ENCODE measurements around the gene PCDHGA12.
"Not testable (repeated sequence)": the region's sequence is repeated elsewhere in the genome, so short reads cannot be mapped to it uniquely, and the experiment has no call there.

Gene PCDHGA12

DNA sequence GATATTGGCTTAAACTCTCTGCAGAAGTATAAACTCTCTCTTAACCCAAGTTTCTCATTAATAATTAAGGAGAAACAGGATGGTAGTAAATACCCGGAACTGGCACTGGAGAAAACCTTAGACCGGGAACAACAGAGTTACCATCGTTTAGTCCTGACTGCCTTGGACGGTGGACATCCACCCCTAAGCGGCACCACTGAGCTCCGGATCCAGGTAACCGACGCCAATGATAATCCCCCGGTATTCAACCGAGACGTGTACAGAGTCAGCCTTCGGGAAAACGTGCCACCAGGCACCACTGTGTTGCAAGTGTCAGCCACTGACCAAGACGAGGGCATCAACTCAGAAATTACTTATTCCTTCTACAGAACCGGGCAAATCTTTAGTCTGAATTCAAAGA is 31.7 kb upstream of the PCDHGA12 start:
- Histone ChIP-seq H3K4me1 (ENCODE audit: insufficient read depth, low read length) (no peaks in the 10 kb centered on the region), H3K9me3 (ENCODE audit: control insufficient read depth, insufficient read depth, low read length) (peaks cover 22% of the 10 kb centered on the region), H3K9ac (ENCODE audit: low read depth, low read length) (no peak overlapping the region), H3K36me3 (ENCODE audit: insufficient read depth, low read length) (peaks cover 5% of the 10 kb centered on the region; the same call in 1 of the 2 replicates)

DNA sequence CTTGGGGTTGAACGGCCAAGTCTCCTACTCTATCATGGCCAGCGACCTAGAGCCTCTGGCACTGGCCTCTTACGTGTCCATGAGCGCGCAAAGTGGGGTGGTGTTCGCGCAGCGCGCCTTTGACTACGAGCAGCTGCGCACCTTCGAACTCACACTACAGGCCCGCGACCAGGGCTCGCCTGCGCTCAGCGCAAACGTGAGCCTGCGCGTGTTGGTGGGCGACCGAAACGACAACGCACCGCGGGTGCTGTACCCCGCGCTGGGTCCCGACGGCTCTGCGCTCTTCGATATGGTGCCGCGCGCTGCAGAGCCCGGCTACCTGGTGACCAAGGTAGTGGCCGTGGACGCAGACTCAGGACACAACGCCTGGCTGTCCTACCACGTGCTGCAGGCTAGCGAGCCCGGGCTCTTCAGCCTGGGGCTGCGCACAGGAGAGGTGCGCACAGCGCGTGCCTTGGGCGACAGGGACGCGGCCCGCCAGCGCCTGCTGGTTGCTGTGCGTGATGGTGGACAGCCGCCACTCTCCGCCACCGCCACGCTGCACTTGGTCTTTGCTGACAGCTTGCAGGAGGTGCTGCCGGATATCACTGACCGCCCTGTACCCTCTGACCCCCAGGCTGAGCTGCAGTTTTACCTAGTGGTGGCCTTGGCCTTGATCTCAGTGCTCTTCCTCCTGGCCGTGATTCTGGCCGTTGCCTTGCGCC is 30.6 kb upstream of the PCDHGA12 start:
- Histone ChIP-seq H3K9ac (ENCODE audit: low read depth, low read length) (no peak overlapping the region), H3K36me3 (ENCODE audit: insufficient read depth, low read length) (no peaks in the 10 kb centered on the region), H3K4me1 (ENCODE audit: insufficient read depth, low read length) (no peaks in the 10 kb centered on the region), H3K9me3 (ENCODE audit: control insufficient read depth, insufficient read depth, low read length) (peaks cover 15% of the 10 kb centered on the region)

DNA sequence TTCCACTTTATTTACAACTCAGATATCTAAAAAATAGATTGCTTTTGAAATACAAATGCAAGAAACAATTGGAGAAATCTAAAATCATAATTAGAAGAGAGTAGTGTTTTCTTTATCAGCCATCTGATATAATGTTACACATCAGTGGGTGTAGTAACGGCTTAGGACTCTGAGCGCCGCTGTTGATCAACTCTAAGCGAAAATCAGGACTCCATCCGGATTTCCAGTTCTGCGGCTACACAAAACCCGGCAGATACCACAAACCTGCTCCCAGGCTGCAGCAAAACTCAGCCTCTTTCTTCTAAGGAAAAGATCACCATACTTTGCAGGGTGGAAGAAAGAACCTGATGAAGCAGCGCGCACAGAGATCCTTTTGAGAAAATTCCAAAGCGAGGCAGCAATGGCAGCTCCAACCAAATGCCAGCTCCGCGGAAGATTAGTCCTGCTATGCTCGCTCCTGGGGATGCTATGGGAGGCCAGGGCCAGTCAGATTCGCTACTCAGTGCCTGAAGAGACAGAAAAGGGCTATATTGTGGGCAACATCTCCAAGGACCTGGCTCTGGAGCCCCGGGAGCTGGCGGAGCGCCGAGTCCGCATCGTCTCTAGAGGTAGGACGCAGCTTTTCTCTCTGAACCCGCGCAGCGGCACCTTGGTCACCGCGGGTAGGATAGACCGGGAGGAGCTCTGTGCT is 27.6 kb upstream of the PCDHGA12 start, which contains the start of gene PCDHGA9:
Gene PCDHGA9, plus strand, starts transcription at position 226 of the 691 bp plus-strand sequence. Its CDS starts 175 bp downstream, at position 401.
- H3K4me1 ChIP-seq (ENCODE audit: insufficient read depth, low read length), result no peaks in the 10 kb centered on the region
- peaks cover 6% of the 10 kb centered on the region for H3K9me3 ChIP-seq (ENCODE audit: control insufficient read depth, insufficient read depth, low read length)
- no peaks in the 10 kb centered on the region for H3K36me3 ChIP-seq (ENCODE audit: insufficient read depth, low read length)
- H3K9ac ChIP-seq (ENCODE audit: low read depth, low read length), result no peak within 1 kb of the TSS

DNA sequence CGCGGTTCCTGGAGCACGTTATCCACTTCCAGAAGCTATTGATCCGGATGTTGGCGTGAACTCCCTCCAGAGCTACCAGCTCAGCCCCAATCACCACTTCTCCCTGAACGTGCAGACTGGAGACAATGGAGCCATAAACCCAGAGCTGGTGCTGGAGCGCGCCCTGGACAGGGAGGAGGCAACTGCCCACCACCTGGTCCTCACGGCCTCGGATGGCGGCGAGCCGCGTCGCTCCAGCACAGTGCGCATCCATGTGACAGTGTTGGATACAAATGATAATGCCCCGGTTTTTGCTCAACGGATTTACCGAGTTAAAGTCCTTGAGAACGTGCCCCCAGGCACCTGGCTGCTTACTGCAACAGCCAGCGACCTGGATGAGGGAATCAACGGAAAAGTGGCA is 26.9 kb upstream of the PCDHGA12 start:
- Histone ChIP-seq H3K9ac (ENCODE audit: low read depth, low read length) (no peak overlapping the region), H3K9me3 (ENCODE audit: control insufficient read depth, insufficient read depth, low read length) (peaks cover 6% of the 10 kb centered on the region), H3K4me1 (ENCODE audit: insufficient read depth, low read length) (no peaks in the 10 kb centered on the region), H3K36me3 (ENCODE audit: insufficient read depth, low read length) (no peaks in the 10 kb centered on the region)

DNA sequence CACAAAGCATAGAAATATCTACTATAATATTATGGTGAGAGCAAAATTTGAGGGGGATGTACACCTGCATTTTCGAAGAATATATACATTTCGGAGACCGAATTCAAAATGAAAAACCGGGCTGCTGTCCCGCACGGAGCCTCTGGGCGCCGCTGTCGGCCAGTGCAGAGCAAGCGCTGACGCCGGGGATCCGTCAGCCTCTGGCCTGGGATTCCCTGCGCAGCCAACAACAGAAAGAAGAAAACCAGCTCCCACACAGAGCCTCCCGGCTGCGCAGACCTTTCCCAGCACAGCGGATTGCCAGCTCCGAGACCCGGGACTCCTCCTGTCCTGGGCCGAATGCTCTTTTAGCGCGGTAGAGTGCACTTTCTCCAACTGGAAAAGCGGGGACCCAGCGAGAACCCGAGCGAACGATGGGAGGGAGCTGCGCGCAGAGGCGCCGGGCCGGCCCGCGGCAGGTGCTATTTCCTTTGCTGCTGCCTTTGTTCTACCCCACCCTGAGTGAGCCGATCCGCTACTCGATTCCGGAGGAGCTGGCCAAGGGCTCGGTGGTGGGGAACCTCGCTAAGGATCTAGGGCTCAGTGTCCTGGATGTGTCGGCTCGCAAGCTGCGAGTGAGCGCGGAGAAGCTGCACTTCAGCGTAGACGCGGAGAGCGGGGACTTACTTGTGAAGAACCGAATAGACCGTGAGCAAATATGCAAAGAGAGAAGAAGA is 22.4 kb upstream of the PCDHGA12 start, which contains the start of gene PCDHGB6:
Gene PCDHGB6, plus strand, starts transcription at position 232 of the 716 bp plus-strand sequence. Its CDS starts 182 bp downstream, at position 414.
- not testable (repeated sequence) for H3K36me3 ChIP-seq (ENCODE audit: insufficient read depth, low read length); H3K4me1 ChIP-seq (ENCODE audit: insufficient read depth, low read length); H3K9me3 ChIP-seq (ENCODE audit: control insufficient read depth, insufficient read depth, low read length)
- H3K9ac ChIP-seq (ENCODE audit: low read depth, low read length), result peak within 1 kb of the TSS; percentile 50; the same call in 1 of the 2 replicates

DNA sequence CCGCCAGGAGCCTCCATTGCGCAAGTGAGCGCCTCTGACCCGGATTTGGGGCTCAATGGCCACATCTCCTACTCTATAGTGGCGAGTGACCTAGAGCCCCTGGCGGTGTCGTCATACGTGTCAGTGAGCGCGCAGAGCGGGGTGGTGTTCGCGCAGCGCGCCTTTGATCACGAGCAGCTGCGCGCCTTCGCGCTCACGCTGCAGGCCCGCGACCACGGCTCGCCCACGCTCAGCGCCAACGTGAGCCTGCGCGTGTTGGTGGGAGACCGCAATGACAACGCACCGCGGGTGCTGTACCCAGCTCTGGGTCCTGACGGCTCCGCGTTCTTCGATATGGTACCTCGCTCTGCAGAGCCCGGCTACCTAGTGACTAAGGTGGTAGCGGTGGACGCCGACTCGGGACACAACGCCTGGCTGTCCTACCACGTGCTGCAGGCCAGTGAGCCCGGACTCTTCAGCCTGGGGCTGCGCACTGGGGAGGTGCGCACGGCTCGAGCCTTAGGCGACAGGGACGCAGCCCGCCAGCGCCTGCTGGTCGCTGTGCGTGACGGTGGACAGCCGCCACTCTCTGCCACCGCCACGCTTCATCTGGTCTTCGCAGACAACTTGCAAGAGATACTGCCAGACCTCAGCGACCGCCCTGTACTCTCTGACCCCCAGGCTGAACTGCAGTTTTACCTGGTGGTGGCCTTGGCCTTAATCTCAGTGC is 20.6 kb upstream of the PCDHGA12 start:
- Histone ChIP-seq H3K9me3 (ENCODE audit: control insufficient read depth, insufficient read depth, low read length) (no peaks in the 10 kb centered on the region), H3K9ac (ENCODE audit: low read depth, low read length) (no peak overlapping the region), H3K4me1 (ENCODE audit: insufficient read depth, low read length) (no peaks in the 10 kb centered on the region), H3K36me3 (ENCODE audit: insufficient read depth, low read length) (no peaks in the 10 kb centered on the region)

DNA sequence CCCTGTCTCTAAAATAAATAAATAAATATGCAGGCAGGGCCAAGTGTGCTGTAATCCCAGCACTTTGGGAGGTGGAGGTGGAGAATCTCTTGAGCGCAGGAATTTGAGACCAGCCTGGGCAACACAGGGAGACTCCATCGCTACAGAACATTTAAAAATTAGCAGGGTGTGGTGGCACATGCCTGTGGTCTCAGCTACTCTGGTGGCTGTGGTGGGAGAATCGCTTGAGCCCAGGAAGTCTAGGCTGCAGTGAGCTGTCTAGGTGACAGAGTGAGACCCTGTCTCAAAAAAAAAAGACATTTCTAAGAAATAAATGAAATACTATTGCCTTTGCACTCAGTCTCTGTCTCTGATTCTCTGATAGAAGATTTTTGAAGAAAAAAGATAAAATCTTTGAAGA is 18.7 kb upstream of the PCDHGA12 start:
- Histone ChIP-seq H3K9me3 (ENCODE audit: control insufficient read depth, insufficient read depth, low read length) (no peaks in the 10 kb centered on the region), H3K9ac (ENCODE audit: low read depth, low read length) (no peak overlapping the region)

DNA sequence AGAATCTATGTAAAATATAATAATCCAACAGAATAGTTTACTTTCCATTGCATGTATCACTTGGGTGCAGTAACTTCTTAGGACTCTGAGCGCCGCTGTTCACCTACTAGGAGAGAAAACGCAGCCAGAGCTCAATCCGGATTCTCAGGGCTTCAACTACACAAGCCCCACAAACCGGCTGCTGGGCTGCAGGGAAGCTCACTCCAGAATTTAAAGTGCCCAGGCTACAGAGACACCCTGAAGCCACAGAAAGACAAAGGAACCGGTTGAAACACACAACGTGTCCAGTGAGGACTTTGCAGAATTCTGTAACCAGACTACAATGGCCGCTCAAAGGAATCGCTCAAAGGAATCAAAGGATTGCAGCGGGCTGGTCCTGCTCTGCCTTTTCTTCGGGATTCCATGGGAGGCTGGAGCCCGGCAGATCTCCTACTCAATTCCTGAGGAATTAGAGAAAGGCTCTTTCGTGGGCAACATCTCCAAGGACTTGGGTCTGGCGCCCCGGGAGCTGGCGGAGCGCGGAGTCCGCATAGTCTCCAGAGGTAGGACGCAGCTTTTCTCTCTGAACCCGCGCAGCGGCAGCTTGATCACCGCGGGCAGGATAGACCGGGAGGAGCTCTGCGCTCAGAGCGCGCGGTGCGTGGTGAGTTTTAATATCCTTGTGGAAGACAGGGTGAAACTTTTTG is 17.3 kb upstream of the PCDHGA12 start, which contains the start of gene PCDHGA10:
Gene PCDHGA10, plus strand, starts transcription at position 134 of the 686 bp plus-strand sequence. Its CDS starts 189 bp downstream, at position 323.
- H3K9ac ChIP-seq (ENCODE audit: low read depth, low read length), result peak within 1 kb of the TSS; percentile 24; the same call in 1 of the 2 replicates
- no peaks in the 10 kb centered on the region for H3K36me3 ChIP-seq (ENCODE audit: insufficient read depth, low read length)
- H3K4me1 ChIP-seq (ENCODE audit: insufficient read depth, low read length), result no peaks in the 10 kb centered on the region
- no peaks in the 10 kb centered on the region for H3K9me3 ChIP-seq (ENCODE audit: control insufficient read depth, insufficient read depth, low read length)

More for the DNA sequence above, 18.7 kb upstream of the PCDHGA12 start:
- no peaks in the 10 kb centered on the region for H3K4me1 ChIP-seq (ENCODE audit: insufficient read depth, low read length)
- H3K36me3 ChIP-seq (ENCODE audit: insufficient read depth, low read length), result no peaks in the 10 kb centered on the region

DNA sequence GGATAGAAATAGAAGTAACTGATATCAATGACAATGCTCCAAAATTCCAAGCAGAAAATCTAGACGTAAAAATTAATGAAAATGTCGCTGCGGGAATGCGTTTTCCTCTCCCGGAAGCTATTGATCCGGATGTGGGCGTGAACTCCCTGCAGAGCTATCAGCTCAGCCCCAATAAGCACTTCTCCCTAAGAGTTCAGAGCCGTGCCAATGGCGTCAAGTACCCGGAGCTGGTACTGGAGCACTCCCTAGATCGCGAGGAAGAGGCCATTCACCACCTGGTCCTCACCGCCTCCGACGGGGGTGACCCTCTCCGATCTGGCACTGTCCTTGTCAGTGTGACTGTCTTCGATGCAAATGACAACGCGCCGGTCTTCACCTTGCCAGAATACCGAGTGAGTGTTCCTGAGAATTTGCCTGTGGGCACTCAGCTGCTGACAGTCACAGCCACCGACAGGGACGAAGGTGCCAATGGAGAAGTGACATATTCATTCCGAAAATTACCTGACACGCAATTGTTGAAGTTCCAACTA is 16.7 kb upstream of the PCDHGA12 start:
- Histone ChIP-seq H3K9ac (ENCODE audit: low read depth, low read length) (peak overlapping the region; percentile 24; the same call in 1 of the 2 replicates), H3K36me3 (ENCODE audit: insufficient read depth, low read length) (no peaks in the 10 kb centered on the region), H3K9me3 (ENCODE audit: control insufficient read depth, insufficient read depth, low read length) (no peaks in the 10 kb centered on the region), H3K4me1 (ENCODE audit: insufficient read depth, low read length) (no peaks in the 10 kb centered on the region)

DNA sequence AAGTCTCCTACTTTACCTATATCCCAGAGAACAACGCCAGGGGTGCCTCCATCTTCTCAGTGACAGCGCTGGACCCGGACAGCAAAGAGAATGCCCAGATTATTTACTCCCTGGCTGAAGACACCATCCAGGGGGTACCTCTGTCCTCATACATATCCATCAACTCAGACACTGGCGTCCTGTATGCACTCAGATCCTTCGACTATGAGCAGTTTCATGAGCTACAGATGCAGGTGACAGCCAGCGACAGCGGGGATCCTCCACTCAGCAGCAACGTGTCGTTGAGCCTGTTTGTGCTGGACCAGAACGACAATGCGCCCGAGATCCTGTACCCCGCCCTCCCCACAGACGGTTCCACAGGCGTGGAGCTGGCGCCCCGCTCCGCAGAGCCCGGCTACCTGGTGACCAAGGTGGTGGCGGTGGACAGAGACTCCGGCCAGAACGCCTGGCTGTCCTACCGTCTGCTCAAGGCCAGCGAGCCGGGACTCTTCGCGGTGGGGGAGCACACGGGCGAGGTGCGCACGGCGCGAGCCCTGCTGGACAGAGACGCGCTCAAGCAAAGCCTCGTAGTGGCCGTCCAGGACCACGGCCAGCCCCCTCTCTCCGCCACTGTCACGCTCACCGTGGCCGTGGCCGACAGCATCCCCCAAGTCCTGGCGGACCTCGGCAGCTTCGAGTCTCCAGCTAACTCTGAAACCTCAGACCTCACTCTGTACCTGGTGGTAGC is 15.6 kb upstream of the PCDHGA12 start:
- H3K9me3 ChIP-seq (ENCODE audit: control insufficient read depth, insufficient read depth, low read length); H3K4me1 ChIP-seq (ENCODE audit: insufficient read depth, low read length); H3K36me3 ChIP-seq (ENCODE audit: insufficient read depth, low read length); H3K9ac ChIP-seq (ENCODE audit: low read depth, low read length): not testable (repeated sequence)

DNA sequence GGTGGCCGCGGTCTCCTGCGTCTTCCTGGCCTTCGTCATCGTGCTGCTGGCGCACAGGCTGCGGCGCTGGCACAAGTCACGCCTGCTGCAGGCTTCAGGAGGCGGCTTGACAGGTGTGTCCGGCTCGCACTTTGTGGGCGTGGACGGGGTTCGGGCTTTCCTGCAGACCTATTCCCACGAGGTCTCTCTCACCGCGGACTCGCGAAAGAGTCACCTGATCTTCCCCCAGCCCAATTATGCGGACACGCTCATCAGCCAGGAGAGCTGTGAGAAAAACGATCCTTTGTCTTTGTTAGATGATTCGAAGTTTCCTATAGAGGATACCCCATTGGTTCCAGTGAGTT is 15.1 kb upstream of the PCDHGA12 start:
- H3K4me1 ChIP-seq (ENCODE audit: insufficient read depth, low read length); H3K9me3 ChIP-seq (ENCODE audit: control insufficient read depth, insufficient read depth, low read length); H3K36me3 ChIP-seq (ENCODE audit: insufficient read depth, low read length); H3K9ac ChIP-seq (ENCODE audit: low read depth, low read length): not testable (repeated sequence)

DNA sequence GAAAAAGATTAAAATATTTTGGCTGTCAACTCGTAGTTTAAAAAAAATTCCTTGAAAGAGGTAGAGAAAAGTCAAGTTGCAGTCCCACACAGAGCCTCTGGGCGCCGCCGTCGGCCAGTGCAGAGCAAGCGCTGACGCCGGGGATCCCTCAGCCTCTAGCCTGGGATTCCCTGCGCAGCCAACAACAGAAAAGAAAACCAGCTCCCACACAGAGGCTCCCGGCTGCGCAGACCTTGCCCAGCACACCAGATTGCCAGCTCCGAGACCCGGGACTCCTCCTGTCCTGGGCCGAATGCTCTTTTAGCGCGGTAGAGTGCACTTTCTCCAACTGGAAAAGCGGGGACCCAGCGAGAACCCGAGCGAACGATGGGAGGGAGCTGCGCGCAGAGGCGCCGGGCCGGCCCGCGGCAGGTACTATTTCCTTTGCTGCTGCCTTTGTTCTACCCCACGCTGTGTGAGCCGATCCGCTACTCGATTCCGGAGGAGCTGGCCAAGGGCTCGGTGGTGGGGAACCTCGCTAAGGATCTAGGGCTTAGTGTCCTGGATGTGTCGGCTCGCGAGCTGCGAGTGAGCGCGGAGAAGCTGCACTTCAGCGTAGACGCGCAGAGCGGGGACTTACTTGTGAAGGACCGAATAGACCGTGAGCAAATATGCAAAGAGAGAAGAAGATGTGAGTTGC is 12.7 kb upstream of the PCDHGA12 start, which contains the start of gene PCDHGB7:
Gene PCDHGB7, plus strand, starts transcription at position 184 of the 679 bp plus-strand sequence. Its CDS starts 183 bp downstream, at position 367.
- not testable (repeated sequence) for H3K4me1 ChIP-seq (ENCODE audit: insufficient read depth, low read length); H3K36me3 ChIP-seq (ENCODE audit: insufficient read depth, low read length)
- H3K9ac ChIP-seq (ENCODE audit: low read depth, low read length), result peak within 1 kb of the TSS; percentile 70; the same call in 1 of the 2 replicates
- peaks cover 13% of the 10 kb centered on the region; the same call in 1 of the 2 replicates for H3K9me3 ChIP-seq (ENCODE audit: control insufficient read depth, insufficient read depth, low read length)

All from ES-I3 (cell line).